Activated CD4-positive, alpha-beta T cell treated with anti-CD3 and anti-CD28 coated beads, Interleukin-2, amount 10 ng/mL, durations not matched to agents 24 days and 14 days (primary cell): Measurements from ENCODE around the gene PRKAR2A. TPM values are rescaled to one million over a fixed set of nuclear protein-coding genes. Genes with fewer than 3 reads are reported as not detected.
"Not testable (repeated sequence)": the region's sequence is repeated elsewhere in the genome, so short reads cannot be mapped to it uniquely, and the experiment has no call there.

Experiments used
- DNase-seq: peaks from one replicate; pipeline ENCODE4 v3.0.0; 2022
- H3K27ac Mint-ChIP-seq: one replicate; pipeline ENCODE4 v1.8.0; 2022; ENCODE audit warnings: mild to moderate bottlenecking, mixed read lengths
- H3K27me3 Mint-ChIP-seq: one replicate; pipeline ENCODE4 v1.8.0; 2022; ENCODE audit warnings: mixed read lengths
- H3K36me3 Mint-ChIP-seq: one replicate; pipeline ENCODE4 v1.8.0; 2022; ENCODE audit warnings: low read depth, mild to moderate bottlenecking, mixed read lengths
- H3K4me1 Mint-ChIP-seq: one replicate; pipeline ENCODE4 v1.8.0; 2021; ENCODE audit warnings: mixed read lengths
- H3K4me3 Mint-ChIP-seq: one replicate; pipeline ENCODE4 v1.8.0; 2022; ENCODE audit warnings: mild to moderate bottlenecking, moderate library complexity, mixed read lengths
- H3K9me3 Mint-ChIP-seq: one replicate; pipeline ENCODE4 v1.8.0; 2021; ENCODE audit warnings: mixed read lengths
- intact Hi-C: fragments of 100-400 bp; cut with micrococcal nuclease; formaldehyde crosslinking; loops from one replicate; pipeline ENCODE4 v1.15.1; 2023
- total RNA-seq: library from RNA; stranded (reverse); gene quantifications from 2 replicates; pipeline ENCODE4 v1.2.3, GENCODE V29; 2022

Gene PRKAR2A
- total RNA-seq, 1 donor from 2014 or later: 39.4 TPM

- Mint-ChIP-seq H3K4me3 (no peak overlapping the region), H3K4me1 (no peaks in the 10 kb centered on the region)
These were observed 65.6 kb downstream of the PRKAR2A start for GRCh38 chr3:48782046-48782445.

GRCh38 chr3:48778565-48778964 is 69.1 kb downstream of the PRKAR2A start:
- H3K9me3 Mint-ChIP-seq, DNase-seq, intact Hi-C loops, H3K27ac Mint-ChIP-seq, H3K4me1 Mint-ChIP-seq, H3K27me3 Mint-ChIP-seq, H3K4me3 Mint-ChIP-seq: not testable (repeated sequence)
- peaks cover 13% of the 10 kb centered on the region for H3K36me3 Mint-ChIP-seq

More at GRCh38 chr3:48782046-48782445, 65.6 kb downstream of the PRKAR2A start:
- no peak for DNase-seq
- Mint-ChIP-seq H3K27ac (no peak overlapping the region), H3K9me3 (no peaks in the 10 kb centered on the region), H3K36me3 (peaks cover 12% of the 10 kb centered on the region), H3K27me3 (no peaks in the 10 kb centered on the region)
- intact Hi-C loops: no loop called here

GRCh38 chr3:48776854-48777253 is 70.8 kb downstream of the PRKAR2A start:
- Mint-ChIP-seq H3K27ac (no peak overlapping the region), H3K9me3 (no peaks in the 10 kb centered on the region), H3K27me3 (no peaks in the 10 kb centered on the region), H3K4me1 (no peaks in the 10 kb centered on the region), H3K4me3 (no peak overlapping the region), H3K36me3 (peaks cover 13% of the 10 kb centered on the region)
- DNase-seq: no peak
- intact Hi-C loops: no loop called here

GRCh38 chr3:48770192-48770502 is 77.5 kb downstream of the PRKAR2A start:
- Mint-ChIP-seq H3K27ac (no peak overlapping the region), H3K9me3 (no peaks in the 10 kb centered on the region), H3K4me3 (no peak overlapping the region), H3K36me3 (peaks cover 28% of the 10 kb centered on the region), H3K27me3 (no peaks in the 10 kb centered on the region), H3K4me1 (peaks cover 2% of the 10 kb centered on the region)
- no peak for DNase-seq
- intact Hi-C loops: no loop called here

GRCh38 chr3:48765376-48765775 is 82.3 kb downstream of the PRKAR2A start:
- peaks cover 2% of the 10 kb centered on the region for H3K4me1 Mint-ChIP-seq
- no peak overlapping the region for H3K27ac Mint-ChIP-seq
- H3K36me3 Mint-ChIP-seq: peaks cover 21% of the 10 kb centered on the region

GRCh38 chr3:48762816-48763215 is 84.9 kb downstream of the PRKAR2A start:
- Mint-ChIP-seq H3K27me3 (no peaks in the 10 kb centered on the region), H3K9me3 (no peaks in the 10 kb centered on the region), H3K27ac (no peak overlapping the region), H3K4me1 (no peaks in the 10 kb centered on the region), H3K4me3 (no peak overlapping the region), H3K36me3 (peaks cover 17% of the 10 kb centered on the region)
- DNase-seq: no peak
- intact Hi-C loops: no loop called here

More at GRCh38 chr3:48765376-48765775, 82.3 kb downstream of the PRKAR2A start:
- no peak for DNase-seq
- intact Hi-C loops: no loop called here
- H3K4me3 Mint-ChIP-seq: no peak overlapping the region
- no peaks in the 10 kb centered on the region for H3K9me3 Mint-ChIP-seq
- no peaks in the 10 kb centered on the region for H3K27me3 Mint-ChIP-seq

GRCh38 chr3:48759991-48760540 is 87.6 kb downstream of the PRKAR2A start:
- H3K27ac Mint-ChIP-seq, DNase-seq, H3K9me3 Mint-ChIP-seq, H3K27me3 Mint-ChIP-seq, intact Hi-C loops, H3K4me1 Mint-ChIP-seq, H3K4me3 Mint-ChIP-seq: not testable (repeated sequence)
- H3K36me3 Mint-ChIP-seq: peaks cover 16% of the 10 kb centered on the region

- peaks cover 12% of the 10 kb centered on the region for H3K36me3 Mint-ChIP-seq
- intact Hi-C loops, DNase-seq, H3K4me1 Mint-ChIP-seq, H3K9me3 Mint-ChIP-seq, H3K27ac Mint-ChIP-seq, H3K27me3 Mint-ChIP-seq, H3K4me3 Mint-ChIP-seq: not testable (repeated sequence)
These were observed 88.1 kb downstream of the PRKAR2A start for GRCh38 chr3:48759531-48759930.

- Mint-ChIP-seq H3K27ac (no peak overlapping the region), H3K36me3 (peaks cover 9% of the 10 kb centered on the region)
- intact Hi-C loops: no loop called here
These were observed 88.6 kb downstream of the PRKAR2A start for GRCh38 chr3:48759071-48759470.

GRCh38 chr3:48756640-48757039 is 91.0 kb downstream of the PRKAR2A start:
- intact Hi-C loops: no loop called here
- Mint-ChIP-seq H3K27ac (no peak overlapping the region), H3K36me3 (peaks cover 6% of the 10 kb centered on the region), H3K27me3 (no peaks in the 10 kb centered on the region), H3K4me1 (no peaks in the 10 kb centered on the region), H3K9me3 (no peaks in the 10 kb centered on the region), H3K4me3 (no peak overlapping the region)
- DNase-seq: no peak

More at GRCh38 chr3:48759071-48759470, 88.6 kb downstream of the PRKAR2A start:
- DNase-seq: no peak
- Mint-ChIP-seq H3K9me3 (no peaks in the 10 kb centered on the region), H3K27me3 (no peaks in the 10 kb centered on the region), H3K4me1 (no peaks in the 10 kb centered on the region), H3K4me3 (no peak overlapping the region)

GRCh38 chr3:48750856-48751255 is 96.8 kb downstream of the PRKAR2A start:
- H3K4me3 Mint-ChIP-seq: no peak overlapping the region
- H3K9me3 Mint-ChIP-seq: no peaks in the 10 kb centered on the region
- no peak for DNase-seq
- H3K36me3 Mint-ChIP-seq: peaks cover 16% of the 10 kb centered on the region
- intact Hi-C loops: no loop called here
- H3K27ac Mint-ChIP-seq: no peak overlapping the region
- no peaks in the 10 kb centered on the region for H3K4me1 Mint-ChIP-seq
- no peaks in the 10 kb centered on the region for H3K27me3 Mint-ChIP-seq

GRCh38 chr3:48748754-48749153 is 98.9 kb downstream of the PRKAR2A start:
- Mint-ChIP-seq H3K36me3 (peaks cover 19% of the 10 kb centered on the region), H3K27me3 (no peaks in the 10 kb centered on the region), H3K27ac (no peak overlapping the region), H3K9me3 (no peaks in the 10 kb centered on the region), H3K4me1 (no peaks in the 10 kb centered on the region), H3K4me3 (no peak overlapping the region)
- intact Hi-C loops: no loop called here
- DNase-seq: no peak

GRCh38 chr3:48747706-48748105 is 100.0 kb downstream of the PRKAR2A start:
- no peak overlapping the region for H3K4me3 Mint-ChIP-seq
- no peaks in the 10 kb centered on the region for H3K27me3 Mint-ChIP-seq
- H3K9me3 Mint-ChIP-seq: no peaks in the 10 kb centered on the region
- H3K4me1 Mint-ChIP-seq: no peaks in the 10 kb centered on the region
- H3K36me3 Mint-ChIP-seq: peaks cover 17% of the 10 kb centered on the region
- DNase-seq: no peak
- intact Hi-C loops: no loop called here
- H3K27ac Mint-ChIP-seq: no peak overlapping the region

- Mint-ChIP-seq H3K27ac (no peak overlapping the region), H3K27me3 (no peaks in the 10 kb centered on the region), H3K9me3 (no peaks in the 10 kb centered on the region), H3K36me3 (peaks cover 17% of the 10 kb centered on the region), H3K4me3 (no peak overlapping the region), H3K4me1 (no peaks in the 10 kb centered on the region)
- DNase-seq: no peak
- intact Hi-C loops: no loop called here
These were observed 100.6 kb downstream of the PRKAR2A start for GRCh38 chr3:48747015-48747615.

- Mint-ChIP-seq H3K9me3 (no peaks in the 10 kb centered on the region), H3K27ac (no peak overlapping the region), H3K36me3 (peaks cover 10% of the 10 kb centered on the region), H3K4me1 (no peaks in the 10 kb centered on the region), H3K27me3 (no peaks in the 10 kb centered on the region), H3K4me3 (no peak overlapping the region)
- intact Hi-C loops: no loop called here
- no peak for DNase-seq
These were observed 103.9 kb downstream of the PRKAR2A start for GRCh38 chr3:48743773-48744172.
